Left lung (tissue), 10 donors: ENCODE measurements around the gene MTRFR. TPM values are rescaled to one million over a fixed set of nuclear protein-coding genes. Genes with fewer than 3 reads are reported as not detected.

Source experiments
- ATAC-seq: fragments of 200-7000 bp; cut with Tn5 transposase; one replicate; pipeline ENCODE4 v1.9.1; 2020; ENCODE audit warnings: moderate library complexity
- DNase-seq, 4 donors: peaks; one replicate each; pipeline ENCODE4 v3.0.0-alpha.2; 2013 to 2020
- H3K27ac ChIP-seq, 2 donors: fragments of 200-600 bp; sonication (generic) in 1 of 2; one replicate each; pipeline versions ENCODE4 v1.5.0 to v1.8.0; 2020 to 2021
- H3K27me3 ChIP-seq, 2 donors: fragments of 200-600 bp; sonication (generic) in 1 of 2; one replicate each; pipeline versions ENCODE4 v1.5.0 to v1.8.0; 2020 to 2021
- H3K36me3 ChIP-seq, 2 donors: fragments of 200-600 bp; sonication (generic) in 1 of 2; one replicate each; pipeline versions ENCODE4 v1.5.0 to v1.8.0; 2020 to 2021
- H3K4me1 ChIP-seq, 2 donors: fragments of 200-600 bp; one replicate each; pipeline ENCODE4 v1.8.0; 2021
- H3K4me3 ChIP-seq, 2 donors: fragments of 200-600 bp; sonication (generic) in 1 of 2; one replicate each; pipeline versions ENCODE4 v1.5.0 to v1.8.0; 2020 to 2021; ENCODE audit warnings: mild to moderate bottlenecking in 1 of 2
- H3K9me3 ChIP-seq, 2 donors: fragments of 200-600 bp; sonication (generic) in 1 of 2; one replicate each; pipeline versions ENCODE4 v1.5.0 to v1.8.0; 2020 to 2021
- CTCF ChIP-seq, 2 donors: fragments of 200-600 bp; sonication (generic) in 1 of 2; IDR thresholded peaks; one replicate each; pipeline versions ENCODE4 v1.5.0 to v1.8.0; 2021; ENCODE audit warnings: antibody characterized with exemption in 2 of 2
- intact Hi-C, 2 donors: fragments of 100-400 bp; cut with DNase I; formaldehyde crosslinking; loops; one replicate each; pipeline versions ENCODE4 v1.11.2 to v1.14.2; 2022
- polyA plus RNA-seq, 6 donors: library from polyadenylated mRNA; unstranded; fragments of 120-200 nt; gene quantifications; one replicate each; pipeline ENCODE4 v1.2.1, GENCODE V29; 2013; ENCODE audit not compliant: insufficient read length in 6 of 6
- total RNA-seq, 2 donors: library from RNA; stranded (reverse); fragmentation: NEBNext Ultra II Directional; extraction: Animal tissue kit (Norgen Biotek cat#: 25700); gene quantifications; one replicate each; pipeline ENCODE4 v1.2.1, GENCODE V29; 2021
- donor health status: DM: no; HTN: yes; CAD: no.
- donor health status: DM: no; HTN: no; CAD: no.

The MTRFR gene
- total and polyA plus RNA-seq, 8 donors, result 13.2 to 28.5 (median 25.9) TPM

GRCh38 chr12:123293178-123293760, 60.0 kb downstream of the MTRFR start:
- no peak overlapping the region for H3K4me3 ChIP-seq
- H3K9me3 ChIP-seq, result no peaks in the 10 kb centered on the region
- DNase-seq, result no peak
- peaks cover 0 to 84% of the 10 kb centered on the region in 2 donors for H3K36me3 ChIP-seq
- no peak for ATAC-seq
- TF ChIP-seq CTCF (IDR thresholded peaks at IDR 0.05), result no peak
- H3K27ac ChIP-seq, result no peak overlapping the region
- intact Hi-C loops, result no loop called here
- no peaks in the 10 kb centered on the region for H3K27me3 ChIP-seq
- no peaks in the 10 kb centered on the region for H3K4me1 ChIP-seq

- no peak for TF ChIP-seq CTCF (IDR thresholded peaks at IDR 0.05)
- H3K9me3 ChIP-seq, result no peaks in the 10 kb centered on the region
- no peaks in the 10 kb centered on the region for H3K27me3 ChIP-seq
- DNase-seq, result no peak
- no peak for ATAC-seq
- no peak overlapping the region for H3K4me3 ChIP-seq
- intact Hi-C loops, result no loop called here
- no peak overlapping the region for H3K27ac ChIP-seq
- H3K4me1 ChIP-seq, result no peaks in the 10 kb centered on the region
- peaks cover 3 to 100% of the 10 kb centered on the region in 2 donors for H3K36me3 ChIP-seq
These were observed 71.9 kb downstream of the MTRFR start for GRCh38 chr12:123305136-123305535.

GRCh38 chr12:123306200-123306599, 73.0 kb downstream of the MTRFR start:
- Histone ChIP-seq H3K4me3 (no peak overlapping the region), H3K36me3 (peaks cover 3 to 100% of the 10 kb centered on the region in 2 donors)
- no peak for TF ChIP-seq CTCF (IDR thresholded peaks at IDR 0.05)

More at GRCh38 chr12:123306200-123306599, 73.0 kb downstream of the MTRFR start:
- no peaks in the 10 kb centered on the region for H3K4me1 ChIP-seq
- no peak overlapping the region for H3K27ac ChIP-seq
- no peaks in the 10 kb centered on the region for H3K27me3 ChIP-seq
- ATAC-seq (no peak), DNase-seq (no peak)
- intact Hi-C loops, result no loop called here
- H3K9me3 ChIP-seq, result no peaks in the 10 kb centered on the region

Other genes starting within 250 kb of the MTRFR start
- gene PITPNM2, start 82.3 kb upstream of the MTRFR start, total RNA-seq, result 10 to 100 TPM; 22.8 to 30.8 TPM
- 10 to 100 TPM; 11.3 to 17.2 (median 13.3) TPM for gene PITPNM2, start 82.3 kb upstream of the MTRFR start, polyA plus RNA-seq
- 10 to 100 TPM; 27.6 to 28.1 TPM for gene MPHOSPH9, start 295 bp upstream of the MTRFR start, total RNA-seq
- gene MPHOSPH9, start 295 bp upstream of the MTRFR start, polyA plus RNA-seq, result 10 to 100 TPM; 33.9 to 46.7 (median 37.7) TPM
- 100 to 1,000 TPM; 145 to 154 TPM for gene CDK2AP1, start 38.4 kb downstream of the MTRFR start, total RNA-seq
- gene CDK2AP1, start 38.4 kb downstream of the MTRFR start, polyA plus RNA-seq, result 100 to 1,000 TPM; 213 to 299 (median 244) TPM
- 10 to 100 TPM; 26.5 to 32.1 TPM for gene SBNO1, start 131.4 kb downstream of the MTRFR start, total RNA-seq
- 10 to 100 TPM; 27.4 to 30.9 (median 28.8) TPM for gene SBNO1, start 131.4 kb downstream of the MTRFR start, polyA plus RNA-seq
- gene KMT5A, start 150.7 kb downstream of the MTRFR start, total RNA-seq, result 10 to 100 TPM; 39.7 to 42.4 TPM
- 10 to 100 TPM; 53.4 to 65.0 (median 57.0) TPM for gene KMT5A, start 150.7 kb downstream of the MTRFR start, polyA plus RNA-seq
- 10 to 100 TPM in 1 of 2 donors, 1 to 10 TPM in 1; 8.9 to 14.0 TPM for gene RILPL2, start 203.2 kb downstream of the MTRFR start, total RNA-seq
- 1 to 10 TPM; 4.6 to 5.7 (median 5.2) TPM for gene RILPL2, start 203.2 kb downstream of the MTRFR start, polyA plus RNA-seq
- gene SNRNP35, start 224.7 kb downstream of the MTRFR start, total RNA-seq, result 10 to 100 TPM; 22.6 to 24.5 TPM
- gene SNRNP35, start 224.7 kb downstream of the MTRFR start, polyA plus RNA-seq, result 10 to 100 TPM; 35.3 to 42.6 (median 39.0) TPM